IMR-90 (cell line): ENCODE data around the gene SATB2. TPM values are rescaled to one million over a fixed set of nuclear protein-coding genes. Genes with fewer than 3 reads are reported as not detected.

ENCODE experiments used
- ATAC-seq: fragments of 200-7000 bp; cut with Tn5 transposase; 2 replicates; pipeline ENCODE4 v1.9.1; 2020; ENCODE audit warnings: low read depth, mild to moderate bottlenecking, moderate library complexity
- BruUV-seq: library from RNA; stranded (reverse); fragments of 400-500 nt; replicated peaks from 2 replicates; lab custom pipeline; 2021; lab: Mats Ljungman, UMichigan
- CTCF ChIA-PET: fragments of 300-600 bp; formaldehyde crosslinking; extraction: SDS; loops from one replicate; lab custom pipeline; 2021; ENCODE audit warnings: antibody characterized with exemption; lab: Yijun Ruan, JAX
- POLR2A ChIA-PET: fragments of 300-600 bp; sonication (Branson Sonifier 250); formaldehyde crosslinking; loops from one replicate; lab custom pipeline; 2022; ENCODE audit warnings: antibody characterized with exemption; ENCODE audit not compliant: unreplicated experiment; lab: Charles Lee
- DNase-seq: peaks from one replicate; pipeline ENCODE4 v3.0.0; 2013
- H2AFZ ChIP-seq: replicated peaks from 2 replicates; pipeline ENCODE3; 2013; ENCODE audit warnings: low read length, mild to moderate bottlenecking; ENCODE audit not compliant: poor library complexity
- H2AK5ac ChIP-seq: 2 replicates; pipeline ENCODE4 v1.6.1; 2013; ENCODE audit warnings: low read depth, low read length, inconsistent platforms
- H2AK9ac ChIP-seq: replicated peaks from 2 replicates; pipeline ENCODE3; 2013; ENCODE audit warnings: mild to moderate bottlenecking, low read depth, low read length, moderate library complexity; ENCODE audit not compliant: poor library complexity
- H2BK120ac ChIP-seq: 2 replicates; pipeline ENCODE4 v1.6.1; 2013; ENCODE audit warnings: low read depth, low read length, inconsistent platforms
- H2BK15ac ChIP-seq: 3 replicates; pipeline ENCODE4 v1.6.1; 2013; ENCODE audit warnings: low read depth, low read length, inconsistent platforms
- H2BK20ac ChIP-seq: 2 replicates; pipeline ENCODE4 v1.6.1; 2013; ENCODE audit warnings: low read depth, mild to moderate bottlenecking, inconsistent platforms, low read length, moderate library complexity
- H2BK5ac ChIP-seq: 2 replicates; pipeline ENCODE4 v1.6.1; 2013; ENCODE audit warnings: mild to moderate bottlenecking, low read depth, low read length, inconsistent platforms; ENCODE audit not compliant: poor library complexity, severe bottlenecking
- H3K14ac ChIP-seq: replicated peaks from 2 replicates; pipeline ENCODE4 v1.6.1; 2013; ENCODE audit warnings: low read depth, low read length, inconsistent platforms
- H3K18ac ChIP-seq: 2 replicates; pipeline ENCODE4 v1.6.1; 2013; ENCODE audit warnings: low read depth, low read length, control low read depth
- H3K23ac ChIP-seq: 2 replicates; pipeline ENCODE4 v1.6.1; 2013; ENCODE audit warnings: low read depth, low read length, inconsistent platforms
- H3K27ac ChIP-seq: 2 replicates; pipeline ENCODE4 v1.5.1; 2013; ENCODE audit warnings: mild to moderate bottlenecking, control low read depth, low read length; ENCODE audit not compliant: insufficient read depth
- H3K27me3 ChIP-seq: 2 replicates; pipeline ENCODE4 v1.6.1; 2013; ENCODE audit warnings: low read length; ENCODE audit not compliant: control insufficient read depth, insufficient read depth
- H3K36me3 ChIP-seq: 2 replicates; pipeline ENCODE4 v1.6.1; 2013; ENCODE audit warnings: low read length, mixed read lengths; ENCODE audit not compliant: control insufficient read depth, insufficient read depth
- H3K4ac ChIP-seq: 2 replicates; pipeline ENCODE4 v1.6.1; 2013; ENCODE audit warnings: low read depth, low read length, inconsistent platforms
- H3K4me1 ChIP-seq: 2 replicates; pipeline ENCODE4 v1.6.1; 2013; ENCODE audit warnings: low read length, mixed read lengths; ENCODE audit not compliant: control insufficient read depth, insufficient read depth
- H3K4me2 ChIP-seq: 2 replicates; pipeline ENCODE4 v1.6.1; 2013; ENCODE audit warnings: low read depth, mild to moderate bottlenecking, control low read depth, low read length, moderate library complexity
- H3K4me3 ChIP-seq: 2 replicates; pipeline ENCODE4 v1.5.1; 2013; ENCODE audit warnings: low read depth, mild to moderate bottlenecking, control low read depth, low read length, moderate library complexity; ENCODE audit not compliant: insufficient read depth
- H3K56ac ChIP-seq: 2 replicates; pipeline ENCODE4 v1.6.1; 2013; ENCODE audit warnings: low read length, inconsistent platforms; ENCODE audit not compliant: insufficient read depth; ENCODE audit errors: extremely low read depth
- H3K79me1 ChIP-seq, 2 experiments: 2 replicates each; pipeline ENCODE4 v1.6.1; 2013; ENCODE audit warnings: low read length in 2 of 2, inconsistent platforms in 1 of 2, low read depth in 1 of 2
- H3K9ac ChIP-seq: 2 replicates; pipeline ENCODE4 v1.6.1; 2013; ENCODE audit warnings: low read depth, low read length, control low read depth
- H3K9me1 ChIP-seq: 2 replicates; pipeline ENCODE4 v1.6.1; 2013; ENCODE audit warnings: low read length, inconsistent platforms; ENCODE audit not compliant: insufficient read depth
- H3K9me3 ChIP-seq: 2 replicates; pipeline ENCODE4 v1.6.1; 2013; ENCODE audit warnings: low read length; ENCODE audit not compliant: control insufficient read depth, insufficient read depth
- H4K20me1 ChIP-seq: 2 replicates; pipeline ENCODE4 v1.6.1; 2013; ENCODE audit warnings: low read length, inconsistent platforms; ENCODE audit not compliant: insufficient read depth
- H4K5ac ChIP-seq: 2 replicates; pipeline ENCODE4 v1.6.1; 2013; ENCODE audit warnings: mild to moderate bottlenecking, low read depth, low read length, control low read depth
- H4K8ac ChIP-seq, 2 experiments: 2 replicates each; pipeline ENCODE4 v1.6.1; 2013; ENCODE audit warnings: low read depth in 2 of 2, low read length in 2 of 2, control low read depth in 1 of 2, inconsistent platforms in 1 of 2
- H4K91ac ChIP-seq: 2 replicates; pipeline ENCODE4 v1.6.1; 2013; ENCODE audit warnings: low read depth, low read length, inconsistent platforms; ENCODE audit not compliant: insufficient read depth
- BHLHE40 ChIP-seq: fragments of 150-350 bp; IDR thresholded peaks from 2 replicates; pipeline ENCODE4 v1.6.1; 2016; ENCODE audit warnings: mild to moderate bottlenecking, low read depth, low read length
- CEBPB ChIP-seq: IDR thresholded peaks from 2 replicates; pipeline ENCODE4 v1.6.1; 2012; ENCODE audit warnings: low read depth, low read length, improper control_type of control experiment
- CHD1 ChIP-seq: IDR thresholded peaks from 2 replicates; pipeline ENCODE4 v1.6.1; 2012; ENCODE audit warnings: low read depth, low read length, improper control_type of control experiment
- FOS ChIP-seq: fragments of 150-350 bp; IDR thresholded peaks from 2 replicates; pipeline ENCODE4 v1.6.1; 2016; ENCODE audit warnings: low read depth, low read length
- MAFK ChIP-seq: IDR thresholded peaks from 2 replicates; pipeline ENCODE4 v1.6.1; 2012; ENCODE audit warnings: low read depth, low read length, improper control_type of control experiment
- MAZ ChIP-seq: IDR thresholded peaks from 2 replicates; pipeline ENCODE4 v1.6.1; 2012; ENCODE audit warnings: low read depth, mild to moderate bottlenecking, low read length, improper control_type of control experiment, moderate library complexity, borderline replicate concordance
- MXI1 ChIP-seq: IDR thresholded peaks from 2 replicates; pipeline ENCODE4 v1.6.1; 2012; ENCODE audit warnings: low read depth, mild to moderate bottlenecking, low read length, moderate library complexity, borderline replicate concordance
- NFE2L2 ChIP-seq: fragments of 150-350 bp; IDR thresholded peaks from 2 replicates; pipeline ENCODE4 v1.6.1; 2016; ENCODE audit warnings: low read depth, mild to moderate bottlenecking, low read length
- POLR2A ChIP-seq: IDR thresholded peaks from 2 replicates; pipeline ENCODE4 v1.6.1; 2012; ENCODE audit warnings: mild to moderate bottlenecking, low read depth, low read length
- RAD21 ChIP-seq: IDR thresholded peaks from 2 replicates; pipeline ENCODE4 v1.6.1; 2012; ENCODE audit warnings: low read length, improper control_type of control experiment
- RCOR1 ChIP-seq: IDR thresholded peaks from 2 replicates; pipeline ENCODE4 v1.6.1; 2012; ENCODE audit warnings: mild to moderate bottlenecking, low read length, improper control_type of control experiment; ENCODE audit not compliant: insufficient replicate concordance
- RFX5 ChIP-seq: IDR thresholded peaks from 2 replicates; pipeline ENCODE4 v1.8.0; 2012; ENCODE audit warnings: low read depth, mild to moderate bottlenecking, low read length, moderate library complexity
- SMC3 ChIP-seq: fragments of 150-350 bp; IDR thresholded peaks from 2 replicates; pipeline ENCODE4 v1.6.1; 2016; ENCODE audit warnings: low read depth, mild to moderate bottlenecking, antibody characterized with exemption, low read length, moderate library complexity
- USF2 ChIP-seq: fragments of 150-350 bp; IDR thresholded peaks from 2 replicates; pipeline ENCODE4 v1.6.1; 2017; ENCODE audit warnings: mild to moderate bottlenecking, antibody characterized with exemption, low read length, low read depth
- WGBS, 2 experiments: methylation state at CpG; one replicate each; pipeline versions ENCODE4 v1.1.5 to v1.1.7; 2013; ENCODE audit warnings: missing lambda C conversion rate in 2 of 2; ENCODE audit not compliant: insufficient read length in 1 of 2; ENCODE audit errors: extremely low coverage in 2 of 2; 5-methylcytosine and 5-hydroxymethylcytosine counted together
- dilution Hi-C: fragments of 300-500 bp; cut with HindIII; formaldehyde crosslinking; loops from one replicate; pipeline ENCODE4 v1.14.3; 2018; ENCODE audit warnings: low sequenced_read_pairs; ENCODE audit not compliant: unreplicated experiment
- in situ Hi-C: fragments of 300-500 bp; cut with MboI; formaldehyde crosslinking; loops from 3 replicates; pipeline ENCODE4 v1.14.3; 2019; ENCODE audit warnings: low sequenced_read_pairs, inconsistent platforms, mixed read lengths
- intact Hi-C: fragments of 100-400 bp; cut with micrococcal nuclease; formaldehyde crosslinking; loops from 2 replicates; pipeline ENCODE4 v1.10.0; 2022
- polyA plus RNA-seq, 3 experiments: library from polyadenylated mRNA; depleted of rRNA; stranded (reverse); fragments of >200 nt; gene quantifications; 2 replicates each; pipeline ENCODE4 v1.2.3, GENCODE V29; 2012; ENCODE audit warnings: low replicate concordance in 1 of 3
- total RNA-seq: library from RNA; depleted of rRNA; stranded (reverse); fragments of >200 nt; gene quantifications from 2 replicates; pipeline ENCODE4 v1.2.3, GENCODE V29; 2012
- TF ChIP-seq, protein P1 (sequence below): fragments of 150-350 bp; IDR thresholded peaks from 2 replicates; pipeline ENCODE4 v1.6.1; 2016; ENCODE audit warnings: low read depth, mild to moderate bottlenecking, low read length, moderate library complexity, borderline replicate concordance
- TF ChIP-seq, protein P2 (sequence below): conservative IDR thresholded peaks from 2 replicates; pipeline ENCODE4 v1.5.1; 2012; ENCODE audit warnings: mild to moderate bottlenecking, low read depth, low read length, improper control_type of control experiment

Gene SATB2
- total and polyA plus RNA-seq, 2 of the 4 experiments (the other 2 are of a cell fraction) = 6.2 to 8.4 TPM

DNA sequence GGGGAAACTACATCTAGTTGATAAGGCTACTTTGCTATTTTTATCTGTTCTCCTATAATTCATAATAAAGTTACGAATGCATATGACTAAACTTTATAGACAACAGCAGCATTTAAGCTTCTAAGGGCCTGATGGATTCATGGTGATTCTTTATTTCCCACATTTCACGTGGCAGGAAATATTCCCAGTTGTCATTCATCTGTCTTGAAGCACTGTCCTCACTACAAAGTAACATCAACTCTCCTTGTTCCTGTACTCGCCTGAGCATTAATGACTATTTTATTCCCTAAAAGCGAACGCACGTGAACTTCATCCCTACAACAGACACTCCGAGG, 2.6 kb downstream of the SATB2 start:
- POLR2A ChIA-PET = no interaction called here
- H2AFZ ChIP-seq = no peak overlapping the region
- ATAC-seq = no peak
- no TSS peak for BruUV-seq
- intact Hi-C loops = loop anchor here (5.0 kb wide), 1 partner anchor 433 kb away; no protein-coding TSS in a partner anchor
- CTCF ChIA-PET = no interaction called here
- H2BK5ac ChIP-seq = no peak overlapping the region
- no peak overlapping the region for H3K4ac ChIP-seq
- 0 out of 2 replicates have a peak overlapping the region, but pooled peaks have one; percentile 17 for H3K23ac ChIP-seq
- H3K27ac ChIP-seq = no peak overlapping the region
- no peaks in the 10 kb centered on the region for H3K36me3 ChIP-seq
- no peaks in the 10 kb centered on the region for H3K9me3 ChIP-seq
- H3K9me1 ChIP-seq = no peaks in the 10 kb centered on the region
- H3K79me1 ChIP-seq = peaks cover 11 to 34% of the 10 kb centered on the region in 2 experiments
- H3K4me3 ChIP-seq = peak overlapping the region; percentile 78; the same call in 1 of the 2 replicates
- H3K14ac ChIP-seq = no peak overlapping the region
- no peak overlapping the region for H4K8ac ChIP-seq
- no peak overlapping the region for H4K91ac ChIP-seq
- H3K4me2 ChIP-seq = peak overlapping the region; percentile 76
- dilution Hi-C loops = no loop called here
- 75% methylated on average over 1 of the region's 7 CpGs; no CpG with 5 or more reads in 1 of the 2 experiments for WGBS, 2 experiments
- H2AK5ac ChIP-seq = peak overlapping the region; percentile 3; the same call in 1 of the 2 replicates
- in situ Hi-C loops = no loop called here
- H2AK9ac ChIP-seq = no peak overlapping the region
- H3K9ac ChIP-seq = no peak overlapping the region
- H3K27me3 ChIP-seq = no peaks in the 10 kb centered on the region
- H3K18ac ChIP-seq = no peak overlapping the region
- H3K56ac ChIP-seq = no peak overlapping the region
- no peak for DNase-seq
- no peak overlapping the region for H4K5ac ChIP-seq
- TF ChIP-seq BHLHE40 (no peak), RCOR1 (no peak), RAD21 (no peak), MAFK (no peak), NFE2L2 (no peak), USF2 (no peak), POLR2A (no peak), RFX5 (no peak), MXI1 (no peak), CHD1 (no peak), MAZ (no peak), SMC3 (no peak), FOS (no peak), CEBPB (no peak)
- TF ChIP-seq, protein P1, sequence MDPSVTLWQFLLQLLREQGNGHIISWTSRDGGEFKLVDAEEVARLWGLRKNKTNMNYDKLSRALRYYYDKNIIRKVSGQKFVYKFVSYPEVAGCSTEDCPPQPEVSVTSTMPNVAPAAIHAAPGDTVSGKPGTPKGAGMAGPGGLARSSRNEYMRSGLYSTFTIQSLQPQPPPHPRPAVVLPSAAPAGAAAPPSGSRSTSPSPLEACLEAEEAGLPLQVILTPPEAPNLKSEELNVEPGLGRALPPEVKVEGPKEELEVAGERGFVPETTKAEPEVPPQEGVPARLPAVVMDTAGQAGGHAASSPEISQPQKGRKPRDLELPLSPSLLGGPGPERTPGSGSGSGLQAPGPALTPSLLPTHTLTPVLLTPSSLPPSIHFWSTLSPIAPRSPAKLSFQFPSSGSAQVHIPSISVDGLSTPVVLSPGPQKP = no peak
- TF ChIP-seq, protein P2, sequence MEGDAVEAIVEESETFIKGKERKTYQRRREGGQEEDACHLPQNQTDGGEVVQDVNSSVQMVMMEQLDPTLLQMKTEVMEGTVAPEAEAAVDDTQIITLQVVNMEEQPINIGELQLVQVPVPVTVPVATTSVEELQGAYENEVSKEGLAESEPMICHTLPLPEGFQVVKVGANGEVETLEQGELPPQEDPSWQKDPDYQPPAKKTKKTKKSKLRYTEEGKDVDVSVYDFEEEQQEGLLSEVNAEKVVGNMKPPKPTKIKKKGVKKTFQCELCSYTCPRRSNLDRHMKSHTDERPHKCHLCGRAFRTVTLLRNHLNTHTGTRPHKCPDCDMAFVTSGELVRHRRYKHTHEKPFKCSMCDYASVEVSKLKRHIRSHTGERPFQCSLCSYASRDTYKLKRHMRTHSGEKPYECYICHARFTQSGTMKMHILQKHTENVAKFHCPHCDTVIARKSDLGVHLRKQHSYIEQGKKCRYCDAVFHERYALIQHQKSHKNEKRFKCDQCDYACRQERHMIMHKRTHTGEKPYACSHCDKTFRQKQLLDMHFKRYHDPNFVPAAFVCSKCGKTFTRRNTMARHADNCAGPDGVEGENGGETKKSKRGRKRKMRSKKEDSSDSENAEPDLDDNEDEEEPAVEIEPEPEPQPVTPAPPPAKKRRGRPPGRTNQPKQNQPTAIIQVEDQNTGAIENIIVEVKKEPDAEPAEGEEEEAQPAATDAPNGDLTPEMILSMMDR = no peak
- H2BK15ac ChIP-seq = no peak overlapping the region
- no peak overlapping the region for H2BK20ac ChIP-seq
- H3K4me1 ChIP-seq = no peaks in the 10 kb centered on the region; the same call in 1 of the 2 replicates
- H2BK120ac ChIP-seq = no peak overlapping the region
- no peaks in the 10 kb centered on the region for H4K20me1 ChIP-seq
